Measurements from ENCODE around the gene ANKRD42.

GRCh38 chr11:83161610-83162199, 31.8 kb upstream of the ANKRD42 start:
- TF ChIP-seq MXD4 (CRISPR knock-in tag; IDR thresholded peaks at IDR 0.05; ENCODE audit: borderline replicate concordance) (no peak), CTCF (IDR thresholded peaks at IDR 0.05) (no peak), RELA (CRISPR knock-in tag; IDR thresholded peaks at IDR 0.05; ENCODE audit: borderline replicate concordance) (no peak), USF2 (CRISPR knock-in tag; IDR thresholded peaks at IDR 0.05) (no peak), CBFB (CRISPR knock-in tag; IDR thresholded peaks at IDR 0.05; ENCODE audit: low read depth) (no peak), E2F4 (CRISPR knock-in tag; IDR thresholded peaks at IDR 0.05; ENCODE audit: borderline replicate concordance, low read depth) (no peak), ZNF532 (CRISPR knock-in tag; IDR thresholded peaks at IDR 0.05; ENCODE audit: borderline replicate concordance) (no peak), SP1 (CRISPR knock-in tag; conservative IDR thresholded peaks at IDR 0.05) (no peak), MAX (CRISPR knock-in tag; IDR thresholded peaks at IDR 0.05) (no peak), ZNF232 (CRISPR knock-in tag; IDR thresholded peaks at IDR 0.05) (no peak), ATF2 (CRISPR knock-in tag; IDR thresholded peaks at IDR 0.05; ENCODE audit: borderline replicate concordance, low read depth) (no peak)

All from WTC11 (cell line).